ENCODE measurements around the gene MIDN. TPM values are rescaled to one million over a fixed set of nuclear protein-coding genes. Genes with fewer than 3 reads are reported as not detected.

Gene MIDN
- total RNA-seq, 4 donors from 2014 or later = 17.4 to 51.9 (median 39.4) TPM

GRCh38 chr19:1250437-1251260, 2.3 kb downstream of the MIDN start:
- Histone ChIP-seq H3K27ac (peak overlapping the region; percentile 94 to 100 (median 98)), H3K4me3 (peak overlapping the region; percentile 91 to 99 (median 96)), H3K9me3 (no peaks in the 10 kb centered on the region), H3K27me3 (no peaks in the 10 kb centered on the region), H3K36me3 (peaks cover 7 to 16% (median 16%) of the 10 kb centered on the region in 3 donors), H3K4me1 (peaks cover 0 to 76% (median 53%) of the 10 kb centered on the region in 4 donors)
- 0 to 1% methylated on average over 28 to 79 of the region's 90 CpGs for WGBS, 2 donors
- no peak for DNase-seq (ENCODE audit: low spot score in 2 of 2)
- no peak for TF ChIP-seq EP300 (IDR thresholded peaks at IDR 0.05)
- TF ChIP-seq POLR2A (IDR thresholded peaks at IDR 0.05) = peak in 1 of 2 donors; percentile 19

DNA sequence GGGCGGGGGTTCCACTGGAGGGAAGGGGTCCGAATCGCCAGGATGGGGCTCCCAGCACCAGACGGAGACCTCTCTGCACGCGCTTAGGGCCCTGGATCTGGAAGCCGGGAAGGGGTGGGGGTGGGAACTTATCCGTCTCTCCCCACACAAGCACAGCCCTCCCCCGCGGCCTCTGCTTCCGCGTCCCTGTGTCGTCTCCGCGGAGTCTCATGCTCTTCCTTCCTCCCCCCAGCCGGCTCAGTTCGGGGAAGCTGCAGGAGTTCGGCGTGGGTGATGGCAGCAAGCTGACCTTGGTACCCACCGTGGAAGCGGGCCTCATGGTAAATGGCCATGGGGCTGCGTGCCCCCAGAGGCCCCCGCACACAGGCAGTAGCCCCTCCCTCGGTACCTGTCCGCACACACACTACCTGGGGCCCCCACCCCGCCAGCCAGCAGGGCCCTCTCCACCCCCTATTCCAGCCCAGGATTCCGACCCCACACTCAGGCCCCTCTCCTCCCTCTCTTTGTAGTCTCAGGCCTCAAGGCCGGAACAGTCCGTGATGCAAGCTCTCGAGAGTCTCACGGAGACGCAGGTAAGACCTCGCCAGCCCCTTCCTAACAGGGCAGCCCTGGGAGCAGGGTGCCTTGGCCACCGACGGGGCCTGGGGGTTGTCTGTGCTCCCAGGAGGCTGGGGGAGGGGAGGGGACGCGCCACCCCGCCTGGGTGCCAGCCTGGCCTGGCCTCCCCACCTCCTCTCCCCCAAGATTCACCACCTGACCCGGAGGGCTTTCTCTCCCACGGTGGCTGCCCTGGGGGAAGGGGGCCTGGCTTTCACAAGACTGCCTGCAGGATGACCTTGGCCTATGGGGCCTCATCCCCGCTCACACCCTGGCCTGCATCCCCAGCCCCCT, 3.2 kb downstream of the MIDN start:
- no peaks in the 10 kb centered on the region for H3K9me3 ChIP-seq
- TF ChIP-seq POLR2A (IDR thresholded peaks at IDR 0.05) (no peak), EP300 (IDR thresholded peaks at IDR 0.05) (no peak)
- TF ChIP-seq, protein P1, sequence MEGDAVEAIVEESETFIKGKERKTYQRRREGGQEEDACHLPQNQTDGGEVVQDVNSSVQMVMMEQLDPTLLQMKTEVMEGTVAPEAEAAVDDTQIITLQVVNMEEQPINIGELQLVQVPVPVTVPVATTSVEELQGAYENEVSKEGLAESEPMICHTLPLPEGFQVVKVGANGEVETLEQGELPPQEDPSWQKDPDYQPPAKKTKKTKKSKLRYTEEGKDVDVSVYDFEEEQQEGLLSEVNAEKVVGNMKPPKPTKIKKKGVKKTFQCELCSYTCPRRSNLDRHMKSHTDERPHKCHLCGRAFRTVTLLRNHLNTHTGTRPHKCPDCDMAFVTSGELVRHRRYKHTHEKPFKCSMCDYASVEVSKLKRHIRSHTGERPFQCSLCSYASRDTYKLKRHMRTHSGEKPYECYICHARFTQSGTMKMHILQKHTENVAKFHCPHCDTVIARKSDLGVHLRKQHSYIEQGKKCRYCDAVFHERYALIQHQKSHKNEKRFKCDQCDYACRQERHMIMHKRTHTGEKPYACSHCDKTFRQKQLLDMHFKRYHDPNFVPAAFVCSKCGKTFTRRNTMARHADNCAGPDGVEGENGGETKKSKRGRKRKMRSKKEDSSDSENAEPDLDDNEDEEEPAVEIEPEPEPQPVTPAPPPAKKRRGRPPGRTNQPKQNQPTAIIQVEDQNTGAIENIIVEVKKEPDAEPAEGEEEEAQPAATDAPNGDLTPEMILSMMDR (IDR thresholded peaks at IDR 0.05) = peak in 1 of 5 experiments; percentile 9
- H3K27ac ChIP-seq = peak overlapping the region; percentile 94 to 100 (median 98)
- WGBS, 2 donors = 1 to 2% methylated on average over 22 to 31 of the region's 41 CpGs
- no peaks in the 10 kb centered on the region for H3K27me3 ChIP-seq
- H3K36me3 ChIP-seq = peaks cover 7 to 26% (median 21%) of the 10 kb centered on the region in 3 donors
- peaks cover 0 to 76% (median 52%) of the 10 kb centered on the region in 4 donors for H3K4me1 ChIP-seq
- DNase-seq (ENCODE audit: low spot score in 2 of 2) = peak in 1 of 2 donors; percentile 65
- peak overlapping the region; percentile 63 to 99 (median 92) for H3K4me3 ChIP-seq

DNA sequence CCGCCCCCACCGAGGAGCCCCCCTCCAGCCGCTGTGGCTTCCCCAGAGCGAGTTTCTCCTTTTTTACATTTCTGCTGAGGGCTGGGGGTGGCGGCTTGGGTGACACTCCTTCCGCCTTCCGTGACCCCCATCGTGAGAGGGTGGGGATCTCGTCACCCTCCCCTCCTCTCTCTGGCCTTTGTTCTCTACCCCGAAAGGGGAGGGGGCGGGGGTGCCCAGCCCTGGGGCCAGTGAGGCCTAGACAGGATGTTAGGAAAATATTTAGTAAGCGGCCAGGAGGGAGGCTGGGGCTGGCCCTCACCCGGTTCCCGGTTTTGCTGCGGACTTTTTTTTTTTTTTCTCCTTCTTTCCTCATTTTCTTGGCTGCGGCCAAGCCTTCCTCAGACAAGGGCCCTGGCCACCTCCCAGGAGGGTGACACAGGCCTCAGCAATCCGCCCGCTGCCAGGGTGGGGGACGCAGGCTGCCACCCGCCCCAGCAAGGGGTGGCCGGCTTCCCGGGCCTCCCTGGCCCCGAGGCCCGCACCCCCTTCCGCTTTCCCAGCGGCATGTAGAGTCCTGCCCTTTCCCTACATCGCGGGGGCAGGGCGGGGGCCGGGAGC, 3.9 kb downstream of the MIDN start:
- Histone ChIP-seq H3K4me1 (peaks cover 0 to 75% (median 53%) of the 10 kb centered on the region in 4 donors), H3K36me3 (peaks cover 7 to 33% (median 21%) of the 10 kb centered on the region in 3 donors), H3K27me3 (no peaks in the 10 kb centered on the region), H3K27ac (peak overlapping the region; percentile 94 to 100 (median 98)), H3K4me3 (peak overlapping the region; percentile 63 to 99 (median 92)), H3K9me3 (no peaks in the 10 kb centered on the region)
- TF ChIP-seq EP300 (IDR thresholded peaks at IDR 0.05) (peak; percentile 35 to 89), POLR2A (IDR thresholded peaks at IDR 0.05) (peak in 1 of 2 donors; percentile 20)
- TF ChIP-seq, protein P1 (IDR thresholded peaks at IDR 0.05) = no peak
- WGBS, 2 donors = 0 to 1% methylated on average over 26 to 30 of the region's 30 CpGs
- DNase-seq (ENCODE audit: low spot score in 2 of 2) = peak; percentile 85 to 91

DNA sequence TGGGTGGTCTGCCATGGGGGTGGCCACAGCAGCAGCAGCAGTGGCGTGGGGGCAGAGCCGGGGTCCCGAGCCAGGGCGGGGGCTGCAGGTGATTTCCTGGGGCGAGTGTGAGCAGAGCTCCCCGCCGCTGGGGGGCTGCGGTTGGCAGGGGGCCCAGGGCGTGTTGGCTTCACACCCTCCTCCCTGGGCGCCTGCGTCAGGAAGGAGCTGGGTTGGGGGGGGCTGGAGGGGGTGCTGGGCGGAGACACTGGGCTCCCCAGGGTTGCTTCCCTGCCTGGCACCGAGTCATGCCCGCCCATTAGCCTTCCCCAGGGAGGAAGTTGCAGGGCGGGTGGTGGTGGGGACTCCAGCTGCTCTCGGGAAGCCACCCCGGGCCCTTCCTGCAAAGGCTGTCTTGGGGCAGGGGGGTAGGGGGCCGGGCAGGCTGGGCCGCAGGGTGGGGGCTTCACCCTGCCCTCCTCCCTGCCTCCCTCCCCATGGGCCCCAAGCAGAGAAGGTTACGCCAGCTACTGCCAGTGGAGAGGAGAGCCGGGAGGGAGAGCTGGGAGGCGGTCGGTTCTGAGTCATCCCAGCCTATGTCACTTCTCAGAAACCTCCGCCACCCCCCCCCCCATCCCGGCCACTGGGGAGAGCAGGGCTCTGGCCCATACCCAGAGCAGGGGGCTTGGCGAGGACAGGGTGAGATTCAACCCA, 4.6 kb downstream of the MIDN start:
- peak; percentile 87 to 88 for DNase-seq (ENCODE audit: low spot score in 2 of 2)
- Histone ChIP-seq H3K4me1 (peaks cover 0 to 75% (median 53%) of the 10 kb centered on the region in 4 donors), H3K9me3 (no peaks in the 10 kb centered on the region), H3K4me3 (peak overlapping the region; percentile 45 to 99 (median 92)), H3K27ac (peak overlapping the region; percentile 94 to 100 (median 98)), H3K27me3 (no peaks in the 10 kb centered on the region), H3K36me3 (peaks cover 7 to 40% (median 24%) of the 10 kb centered on the region in 3 donors)
- 0% methylated on average over 6 to 19 of the region's 26 CpGs for WGBS, 2 donors
- no peak for TF ChIP-seq POLR2A (IDR thresholded peaks at IDR 0.05)
- TF ChIP-seq, protein P1 (IDR thresholded peaks at IDR 0.05) = peak in 2 of 5 experiments; percentile 54 to 58
- peak in 1 of 2 donors; percentile 69 for TF ChIP-seq EP300 (IDR thresholded peaks at IDR 0.05)
